ENCODE measurements around the gene SCRN2. TPM values are rescaled to one million over a fixed set of nuclear protein-coding genes. Genes with fewer than 3 reads are reported as not detected.

SCRN2 gene
- total RNA-seq, 2 donors from 2014 or later, result 36.8 to 40.0 TPM

GRCh38 chr17:47829870-47830269, 11.2 kb downstream of the SCRN2 start:
- intact Hi-C loops (cut with DNase I), result no loop called here
- H3K4me3 ChIP-seq, result no peak overlapping the region
- peaks cover 5% of the 10 kb centered on the region for H3K36me3 ChIP-seq
- TF ChIP-seq CTCF (IDR thresholded peaks at IDR 0.05), result no peak
- H3K9ac ChIP-seq (ENCODE audit: low read depth in 2 of 2, low read length in 2 of 2), result peak overlapping the region in 1 of 2 donors; percentile 74
- no peaks in the 10 kb centered on the region for H3K9me3 ChIP-seq
- peaks cover 9% of the 10 kb centered on the region for H3K4me1 ChIP-seq
- no peaks in the 10 kb centered on the region for H3K27me3 ChIP-seq
- H3K27ac ChIP-seq, result no peak overlapping the region
- DNase-seq, result no peak

GRCh38 chr17:47823519-47823918, 17.6 kb downstream of the SCRN2 start:
- Histone ChIP-seq H3K36me3 (peaks cover 13% of the 10 kb centered on the region), H3K4me3 (no peak overlapping the region), H3K9ac (ENCODE audit: low read depth in 2 of 2, low read length in 2 of 2) (no peak overlapping the region), H3K4me1 (no peaks in the 10 kb centered on the region), H3K27ac (no peak overlapping the region), H3K27me3 (no peaks in the 10 kb centered on the region), H3K9me3 (no peaks in the 10 kb centered on the region)
- intact Hi-C loops (cut with DNase I), result no loop called here
- no peak for DNase-seq
- no peak for TF ChIP-seq CTCF (IDR thresholded peaks at IDR 0.05)

GRCh38 chr17:47822785-47823184, 18.3 kb downstream of the SCRN2 start:
- Histone ChIP-seq H3K27me3 (no peaks in the 10 kb centered on the region), H3K4me3 (no peak overlapping the region), H3K9me3 (no peaks in the 10 kb centered on the region), H3K27ac (no peak overlapping the region), H3K36me3 (peaks cover 13% of the 10 kb centered on the region), H3K4me1 (no peaks in the 10 kb centered on the region), H3K9ac (ENCODE audit: low read depth in 2 of 2, low read length in 2 of 2) (no peak overlapping the region)
- intact Hi-C loops (cut with DNase I), result no loop called here
- no peak for DNase-seq
- TF ChIP-seq CTCF (IDR thresholded peaks at IDR 0.05), result no peak

GRCh38 chr17:47821424-47822391, 19.4 kb downstream of the SCRN2 start, which contains the start of gene OSBPL7:
TSS of gene OSBPL7 (minus strand) at chr17:47821794. CDS start at chr17:47820278, 1,516 bp downstream.
- Histone ChIP-seq H3K4me3 (peak within 1 kb of the TSS; percentile 64), H3K36me3 (peaks cover 13% of the 10 kb centered on the region), H3K9ac (ENCODE audit: low read depth in 2 of 2, low read length in 2 of 2) (peak within 1 kb of the TSS; percentile 80 to 84), H3K27me3 (no peaks in the 10 kb centered on the region), H3K9me3 (no peaks in the 10 kb centered on the region), H3K27ac (peak within 1 kb of the TSS; percentile 76), H3K4me1 (no peaks in the 10 kb centered on the region)
- no peak for TF ChIP-seq CTCF (IDR thresholded peaks at IDR 0.05)
- intact Hi-C loops (cut with DNase I), result no loop called here
- DNase-seq, result peak; percentile 82

GRCh38 chr17:47821031-47821423, 20.0 kb downstream of the SCRN2 start:
- Histone ChIP-seq H3K27me3 (no peaks in the 10 kb centered on the region), H3K4me3 (peak overlapping the region; percentile 64), H3K27ac (peak overlapping the region; percentile 76), H3K9ac (ENCODE audit: low read depth in 2 of 2, low read length in 2 of 2) (peak overlapping the region; percentile 80 to 84), H3K36me3 (peaks cover 9% of the 10 kb centered on the region), H3K9me3 (no peaks in the 10 kb centered on the region), H3K4me1 (no peaks in the 10 kb centered on the region)
- no peak for TF ChIP-seq CTCF (IDR thresholded peaks at IDR 0.05)
- intact Hi-C loops (cut with DNase I), result no loop called here
- no peak for DNase-seq

Data from colonic mucosa (tissue), 4 donors.